ENCODE data around the gene CCNK.
A peak's percentile ranks its signal among the peaks of the same experiment; 100 is the strongest.

The CCNK gene

DNA sequence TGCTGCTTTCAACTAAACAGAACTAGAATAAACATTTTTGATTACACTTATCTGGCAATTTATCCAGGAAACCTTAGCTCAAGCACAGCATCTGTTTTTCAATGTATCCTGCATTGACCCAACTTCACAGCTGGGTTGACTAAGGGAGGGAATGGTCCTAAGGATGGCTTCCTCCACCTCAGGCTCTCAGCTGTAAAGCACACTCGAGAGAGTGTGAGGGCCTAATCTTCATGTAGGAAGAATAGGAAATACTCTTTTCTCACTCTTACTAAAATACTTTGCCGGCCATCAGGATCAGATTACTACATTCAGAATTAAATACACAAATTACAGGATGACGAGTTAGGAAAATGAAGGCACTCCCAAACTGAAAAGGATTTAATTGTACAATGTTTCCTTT lies 7.8 kb upstream of the CCNK start:
- in situ Hi-C loops (cut with HindIII; ENCODE audit: low pct_ligation_motif_present, low sequenced_read_pairs) = no loop called here
- H3K27me3 ChIP-seq (replicated peaks) = no peaks in the 10 kb centered on the region
- no peak overlapping the region for H3K27ac ChIP-seq
- no peak overlapping the region for H3K4me3 ChIP-seq (ENCODE audit: low read depth, low read length)
- TF ChIP-seq, protein P1, sequence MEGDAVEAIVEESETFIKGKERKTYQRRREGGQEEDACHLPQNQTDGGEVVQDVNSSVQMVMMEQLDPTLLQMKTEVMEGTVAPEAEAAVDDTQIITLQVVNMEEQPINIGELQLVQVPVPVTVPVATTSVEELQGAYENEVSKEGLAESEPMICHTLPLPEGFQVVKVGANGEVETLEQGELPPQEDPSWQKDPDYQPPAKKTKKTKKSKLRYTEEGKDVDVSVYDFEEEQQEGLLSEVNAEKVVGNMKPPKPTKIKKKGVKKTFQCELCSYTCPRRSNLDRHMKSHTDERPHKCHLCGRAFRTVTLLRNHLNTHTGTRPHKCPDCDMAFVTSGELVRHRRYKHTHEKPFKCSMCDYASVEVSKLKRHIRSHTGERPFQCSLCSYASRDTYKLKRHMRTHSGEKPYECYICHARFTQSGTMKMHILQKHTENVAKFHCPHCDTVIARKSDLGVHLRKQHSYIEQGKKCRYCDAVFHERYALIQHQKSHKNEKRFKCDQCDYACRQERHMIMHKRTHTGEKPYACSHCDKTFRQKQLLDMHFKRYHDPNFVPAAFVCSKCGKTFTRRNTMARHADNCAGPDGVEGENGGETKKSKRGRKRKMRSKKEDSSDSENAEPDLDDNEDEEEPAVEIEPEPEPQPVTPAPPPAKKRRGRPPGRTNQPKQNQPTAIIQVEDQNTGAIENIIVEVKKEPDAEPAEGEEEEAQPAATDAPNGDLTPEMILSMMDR (IDR thresholded peaks at IDR 0.05; ENCODE audit: low read depth, low read length, missing control alignments) = no peak
- DNase-seq = no peak
- H3K36me3 ChIP-seq (replicated peaks) = no peaks in the 10 kb centered on the region

DNA sequence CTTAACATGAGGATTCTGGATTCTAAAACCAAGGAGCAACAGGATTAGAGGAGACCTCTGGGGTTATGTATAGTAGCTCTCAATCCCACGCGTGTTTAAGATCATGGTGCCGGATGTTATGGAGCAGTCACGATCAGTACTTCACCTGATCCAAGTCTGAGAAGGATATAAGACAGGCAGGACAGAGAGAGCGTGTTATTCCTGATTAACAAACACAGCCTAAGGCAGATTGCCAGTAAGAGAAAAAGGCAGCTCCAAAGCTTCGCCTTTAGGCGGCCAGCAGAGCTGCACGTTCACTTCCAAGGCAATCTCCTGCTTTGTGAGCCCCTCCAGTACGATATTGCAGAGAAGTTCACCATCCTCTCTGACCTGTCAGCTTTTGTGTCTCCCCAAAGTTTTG lies 6.0 kb upstream of the CCNK start:
- Histone ChIP-seq H3K36me3 (replicated peaks) (no peaks in the 10 kb centered on the region), H3K27me3 (replicated peaks) (no peaks in the 10 kb centered on the region), H3K27ac (no peak overlapping the region), H3K4me3 (ENCODE audit: low read depth, low read length) (no peak overlapping the region)
- DNase-seq = no peak
- TF ChIP-seq, protein P1 (IDR thresholded peaks at IDR 0.05; ENCODE audit: low read depth, low read length, missing control alignments) = no peak
- in situ Hi-C loops (cut with HindIII; ENCODE audit: low pct_ligation_motif_present, low sequenced_read_pairs) = no loop called here

DNA sequence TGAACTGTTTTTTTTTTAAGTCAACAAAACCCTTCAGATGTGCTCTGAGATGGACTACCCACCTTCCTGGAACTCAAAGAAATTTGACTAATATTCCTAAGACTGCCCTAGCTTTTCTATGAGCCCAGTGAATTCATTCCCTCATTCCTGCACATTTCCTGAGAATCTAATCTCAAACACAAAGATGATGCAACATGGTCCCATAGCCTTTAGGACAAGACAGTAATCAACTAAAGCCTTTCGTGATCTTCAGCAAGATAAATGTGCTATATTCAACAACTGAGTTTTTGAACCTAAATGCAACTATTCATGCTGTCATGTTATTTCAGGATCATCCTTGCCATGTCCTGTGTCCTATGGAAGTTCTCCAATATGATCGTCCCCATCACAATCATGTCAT lies 5.5 kb upstream of the CCNK start:
- no peak overlapping the region for H3K4me3 ChIP-seq (ENCODE audit: low read depth, low read length)
- DNase-seq = no peak
- H3K27ac ChIP-seq = no peak overlapping the region
- in situ Hi-C loops (cut with HindIII; ENCODE audit: low pct_ligation_motif_present, low sequenced_read_pairs) = no loop called here
- TF ChIP-seq, protein P1 (IDR thresholded peaks at IDR 0.05; ENCODE audit: low read depth, low read length, missing control alignments) = no peak
- no peaks in the 10 kb centered on the region for H3K27me3 ChIP-seq (replicated peaks)
- H3K36me3 ChIP-seq (replicated peaks) = no peaks in the 10 kb centered on the region

DNA sequence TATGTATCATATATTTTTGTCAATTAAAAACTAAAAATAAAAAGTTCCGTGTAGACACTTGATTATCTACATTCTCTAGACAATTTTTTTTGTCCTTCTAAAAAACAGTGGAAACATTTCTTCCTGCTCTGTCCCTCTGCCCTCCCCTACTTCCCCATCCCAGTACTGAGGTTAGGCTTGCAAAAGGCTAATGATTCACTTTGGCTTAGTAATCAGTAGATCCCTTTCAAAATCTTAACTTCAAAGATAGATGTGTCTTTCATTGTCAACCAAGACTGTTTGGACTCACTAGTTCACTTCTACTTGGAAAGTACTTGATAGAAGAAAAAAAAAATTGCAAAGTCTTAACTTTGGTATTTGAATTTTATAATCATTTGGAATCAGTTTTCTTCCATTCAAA lies 4.3 kb upstream of the CCNK start:
- no peaks in the 10 kb centered on the region for H3K27me3 ChIP-seq (replicated peaks)
- DNase-seq = no peak
- H3K27ac ChIP-seq = no peak overlapping the region
- in situ Hi-C loops (cut with HindIII; ENCODE audit: low pct_ligation_motif_present, low sequenced_read_pairs) = no loop called here
- H3K4me3 ChIP-seq (ENCODE audit: low read depth, low read length) = no peak overlapping the region
- TF ChIP-seq, protein P1 (IDR thresholded peaks at IDR 0.05; ENCODE audit: low read depth, low read length, missing control alignments) = no peak
- no peaks in the 10 kb centered on the region for H3K36me3 ChIP-seq (replicated peaks)

DNA sequence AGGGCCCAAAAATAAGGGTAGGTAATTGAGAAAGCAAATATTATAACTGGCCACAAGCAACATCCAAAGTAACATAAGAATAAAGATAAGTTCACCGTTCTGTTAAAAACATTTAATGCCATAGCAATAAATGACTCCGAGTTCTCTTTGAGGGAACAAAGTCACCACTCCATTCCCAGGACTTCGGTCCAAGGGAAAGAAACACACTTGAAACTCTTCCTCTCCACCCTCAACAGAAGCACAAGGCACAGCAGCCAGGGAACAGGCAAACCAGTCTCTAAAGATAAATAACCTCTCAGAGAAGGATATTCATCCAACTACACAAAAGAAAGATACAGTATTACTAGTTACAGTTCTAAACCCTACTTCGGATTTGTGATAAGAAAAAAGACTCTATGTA lies 3.1 kb upstream of the CCNK start:
- TF ChIP-seq, protein P1 (IDR thresholded peaks at IDR 0.05; ENCODE audit: low read depth, low read length, missing control alignments) = no peak
- Histone ChIP-seq H3K4me3 (ENCODE audit: low read depth, low read length) (no peak overlapping the region), H3K27me3 (replicated peaks) (no peaks in the 10 kb centered on the region), H3K27ac (no peak overlapping the region), H3K36me3 (replicated peaks) (no peaks in the 10 kb centered on the region)
- DNase-seq = no peak
- in situ Hi-C loops (cut with HindIII; ENCODE audit: low pct_ligation_motif_present, low sequenced_read_pairs) = no loop called here

DNA sequence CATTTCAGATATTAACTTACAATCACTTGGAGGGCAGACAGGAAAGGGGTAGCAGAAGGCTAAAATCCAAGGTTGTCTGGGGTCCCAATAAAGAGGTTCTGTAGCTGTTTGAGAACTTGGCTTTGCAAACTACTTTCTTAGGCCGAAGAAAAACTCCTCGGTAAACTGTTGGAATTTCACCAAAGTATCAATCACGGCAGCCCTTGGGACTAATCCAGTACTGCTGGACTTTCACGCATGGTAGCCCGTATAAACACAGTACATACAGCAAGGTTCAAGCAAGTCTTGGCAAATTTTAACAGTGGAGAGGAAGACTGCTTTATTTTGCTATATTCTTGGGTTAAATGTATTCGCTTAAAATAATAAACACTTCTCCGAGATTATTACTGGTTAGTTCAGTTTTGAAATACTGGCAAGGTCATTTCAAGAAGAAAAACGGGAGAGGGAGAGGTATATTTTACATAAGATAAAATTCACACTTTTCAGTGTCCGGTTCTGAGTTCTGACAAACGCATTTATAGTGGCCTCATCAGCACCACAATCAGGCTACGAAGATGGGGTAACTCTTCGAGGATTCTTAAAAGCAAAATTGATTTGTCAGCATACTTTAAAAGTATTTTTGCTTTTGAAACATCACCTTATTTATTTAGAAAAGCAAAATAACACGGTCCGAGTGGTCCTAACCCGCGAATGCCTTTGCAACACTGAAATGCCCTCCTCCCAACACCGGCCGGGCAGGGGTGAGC lies 1.9 kb upstream of the CCNK start:
- no peak for DNase-seq
- in situ Hi-C loops (cut with HindIII; ENCODE audit: low pct_ligation_motif_present, low sequenced_read_pairs) = no loop called here

More for the DNA sequence above, 1.9 kb upstream of the CCNK start:
- H3K27ac ChIP-seq = peak overlapping the region; percentile 29
- TF ChIP-seq, protein P1 (IDR thresholded peaks at IDR 0.05; ENCODE audit: low read depth, low read length, missing control alignments) = no peak
- peak overlapping the region; percentile 75 for H3K4me3 ChIP-seq (ENCODE audit: low read depth, low read length)
- H3K36me3 ChIP-seq (replicated peaks) = no peaks in the 10 kb centered on the region
- no peaks in the 10 kb centered on the region for H3K27me3 ChIP-seq (replicated peaks)

Data from brain microvascular endothelial cell (primary cell).